NB4 (cell line): ENCODE data around the gene ROPN1L.
"Not testable (repeated sequence)": the region's sequence is repeated elsewhere in the genome, so short reads cannot be mapped to it uniquely, and the experiment has no call there.

Experiments
- DNase-seq: peaks from one replicate; pipeline ENCODE4 v3.0.0; 2010; ENCODE audit warnings: low read depth
- H3K4me3 ChIP-seq: one replicate; pipeline ENCODE4 v1.5.1; 2011; ENCODE audit warnings: mild to moderate bottlenecking, low read depth, low read length, moderate library complexity
- CTCF ChIP-seq: IDR thresholded peaks from one replicate; pipeline ENCODE4 v1.5.1; 2012; ENCODE audit warnings: low read depth, low read length
- MAX ChIP-seq: IDR thresholded peaks from 2 replicates; pipeline ENCODE4 v1.6.1; 2011; ENCODE audit warnings: low read depth, low read length
- MYC ChIP-seq: IDR thresholded peaks from 2 replicates; pipeline ENCODE4 v1.6.1; 2011; ENCODE audit warnings: low read depth, low read length
- POLR2A ChIP-seq: IDR thresholded peaks from 2 replicates; pipeline ENCODE4 v1.6.1; 2011; ENCODE audit warnings: mild to moderate bottlenecking; ENCODE audit not compliant: insufficient read length; ENCODE audit errors: extremely low read depth

ROPN1L gene

GRCh38 chr5:10506535-10506934 lies 64.9 kb downstream of the ROPN1L start:
- H3K4me3 ChIP-seq, result no peak overlapping the region

DNA sequence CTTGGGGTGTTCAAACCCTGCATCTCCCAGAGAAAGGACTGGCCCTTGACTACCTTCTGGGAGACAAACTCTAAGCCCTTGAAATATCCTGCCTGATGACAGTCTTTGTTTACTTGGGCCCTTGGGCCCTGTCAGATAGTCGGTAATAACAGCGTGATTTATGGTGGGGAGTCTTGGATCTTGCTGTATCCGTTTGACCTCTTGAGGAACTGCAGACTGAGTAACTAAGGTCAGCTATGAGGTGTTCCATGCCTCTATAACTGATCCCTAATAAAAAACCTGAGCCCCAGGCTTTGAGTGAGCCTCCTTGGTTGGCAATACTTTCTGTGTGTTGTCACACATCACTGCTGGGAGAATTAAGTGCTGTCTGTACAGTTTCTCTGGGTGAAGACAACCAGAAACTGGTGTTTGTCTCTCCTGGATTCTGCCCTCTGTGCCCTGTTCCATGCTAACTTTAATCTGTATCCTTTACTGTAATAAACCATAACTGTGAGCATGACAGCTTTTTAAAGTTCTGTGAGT lies 66.0 kb downstream of the ROPN1L start:
- TF ChIP-seq CTCF (no peak), POLR2A (no peak), MAX (no peak), MYC (no peak)
- DNase-seq, result no peak
- H3K4me3 ChIP-seq, result no peak overlapping the region

More at GRCh38 chr5:10506535-10506934, 64.9 kb downstream of the ROPN1L start:
- TF ChIP-seq MAX (no peak), MYC (no peak), CTCF (no peak), POLR2A (no peak)
- no peak for DNase-seq

DNA sequence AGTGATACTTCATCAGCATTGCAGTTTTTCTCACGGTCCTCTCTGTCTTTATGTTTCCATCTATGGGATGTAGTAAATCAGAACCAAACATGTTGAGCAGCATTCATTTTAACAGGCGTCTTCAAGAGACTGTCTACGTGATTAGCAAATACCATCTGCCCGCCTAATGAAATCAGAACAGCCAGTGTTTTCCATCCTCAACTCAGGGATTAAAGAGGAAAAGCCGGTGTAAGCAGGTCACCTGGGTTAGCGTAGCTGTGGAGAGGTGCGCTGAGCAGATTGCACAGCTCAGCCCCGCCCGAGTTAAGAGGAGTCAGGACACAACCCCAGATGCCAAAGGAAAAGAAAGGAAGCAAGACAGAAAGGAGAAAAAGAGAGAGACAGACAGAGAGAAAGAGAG lies 67.9 kb downstream of the ROPN1L start:
- no peak for DNase-seq
- H3K4me3 ChIP-seq, result no peak overlapping the region
- TF ChIP-seq POLR2A (no peak), CTCF (no peak)

- no peak for DNase-seq
- TF ChIP-seq CTCF (no peak), MAX (no peak), POLR2A (no peak), MYC (no peak)
- no peak overlapping the region for H3K4me3 ChIP-seq
Observed at GRCh38 chr5:10511741-10512640, 70.3 kb downstream of the ROPN1L start.

GRCh38 chr5:10513501-10514442 lies 72.1 kb downstream of the ROPN1L start:
- no peak overlapping the region for H3K4me3 ChIP-seq
- no peak for DNase-seq
- TF ChIP-seq CTCF (no peak), POLR2A (no peak), MYC (no peak), MAX (no peak)

DNA sequence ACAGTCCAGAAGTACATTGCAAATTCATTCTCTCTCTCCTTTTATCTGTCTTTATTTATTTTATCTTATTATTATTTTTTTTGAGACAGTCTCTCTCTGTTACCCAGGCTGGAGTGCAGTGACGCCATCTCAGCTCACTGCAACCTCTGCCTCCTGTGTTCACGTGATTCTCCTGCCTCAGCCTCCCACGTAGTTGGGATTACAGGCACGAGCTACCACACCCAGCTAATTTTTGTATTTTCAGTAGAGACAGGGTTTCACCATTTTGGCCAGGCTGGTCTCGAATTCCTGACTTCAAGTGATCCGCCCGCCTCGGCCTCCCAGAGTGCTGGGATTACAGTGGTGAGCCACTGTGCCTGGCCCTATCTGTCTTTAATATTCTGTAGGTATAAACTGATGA lies 72.9 kb downstream of the ROPN1L start:
- H3K4me3 ChIP-seq, DNase-seq: not testable (repeated sequence)
